NCI-H82 treated with DMSO at 0.1 percent for 48 hours (cell line): ENCODE measurements around the gene NEFH.

ENCODE experiments used
- DNase-seq: peaks from one replicate; lab custom pipeline; 2025; ENCODE audit not compliant: unreplicated experiment; lab: John Stamatoyannopoulos, UW

NEFH gene

DNA sequence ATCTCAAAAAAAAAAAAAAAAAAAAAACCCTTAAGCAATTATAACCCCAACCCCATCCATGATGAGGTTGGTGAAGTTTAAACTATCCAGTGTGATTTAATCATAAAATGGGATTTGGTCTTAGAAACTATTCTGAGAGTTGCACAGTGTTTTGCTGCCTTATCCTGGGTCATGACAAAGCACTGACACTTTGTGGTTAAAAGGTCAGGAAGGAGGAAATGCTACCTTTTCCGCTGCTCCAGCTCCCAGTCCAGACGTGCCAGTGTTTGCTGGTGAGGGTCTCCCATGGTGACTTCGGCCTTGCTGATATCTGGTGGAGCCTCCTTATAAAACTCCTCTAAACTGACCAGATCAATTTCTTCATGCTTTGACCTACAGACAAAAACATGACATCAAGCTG is 59.1 kb downstream of the NEFH start:
- DNase-seq, result no peak
